Stomach (tissue), 4 donors: ENCODE data around the gene MRPL2.

Experiments
- CTCF ChIP-seq, 7 experiments: fragments of 450-650 bp in 4 of 7; fragments of 200-600 bp in 3 of 7; sonication (generic) in 3 of 7; IDR thresholded peaks; one replicate each; pipeline ENCODE4 v1.5.1; 2016 to 2019; ENCODE audit warnings: antibody characterized with exemption in 7 of 7, control low read depth in 2 of 7, mild to moderate bottlenecking in 1 of 7
- POLR2A ChIP-seq, 4 donors: fragments of 450-650 bp; IDR thresholded peaks; one replicate each; pipeline ENCODE4 v1.6.1; 2016; ENCODE audit warnings: antibody characterized with exemption in 4 of 4, control low read depth in 2 of 4, mild to moderate bottlenecking in 1 of 4, moderate library complexity in 1 of 4

- no peak for TF ChIP-seq CTCF (IDR thresholded peaks at IDR 0.05)
- no peak for TF ChIP-seq POLR2A (IDR thresholded peaks at IDR 0.05)
Measured at GRCh38 chr6:43034190-43034525, 25.1 kb downstream of the MRPL2 start.
